Measurements from ENCODE around the gene NSMCE3.

NSMCE3 gene

GRCh38 chr15:29220852-29221251, 48.8 kb downstream of the NSMCE3 start:
- DNase-seq (ENCODE audit: low spot score): no peak

DNA sequence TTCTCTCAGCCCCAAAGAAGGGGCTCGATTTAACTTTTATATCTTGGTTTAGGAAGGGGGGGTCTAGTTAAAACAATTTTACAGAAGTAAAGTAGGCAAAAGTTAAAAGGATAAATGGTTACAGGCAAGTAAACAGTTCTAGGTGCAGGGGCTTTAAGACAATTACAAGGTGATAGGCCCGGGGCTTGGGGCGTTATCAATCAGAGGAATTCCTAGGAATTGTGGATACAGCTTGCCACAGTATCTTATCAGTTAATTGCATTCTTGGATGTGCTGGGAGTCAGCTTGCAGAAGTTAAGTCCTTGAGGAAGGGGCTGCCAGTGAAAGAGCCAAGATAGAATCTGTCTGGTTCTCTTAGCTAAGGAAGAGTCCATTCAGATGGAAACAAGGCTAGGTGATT, 52.7 kb downstream of the NSMCE3 start:
- DNase-seq (ENCODE audit: low spot score): no peak
